GM12873 (cell line): ENCODE data around the gene ANGPTL1.

Source experiments
- CTCF ChIP-seq: IDR thresholded peaks from 2 replicates; pipeline ENCODE4 v1.5.1; 2012; ENCODE audit warnings: low read depth, mild to moderate bottlenecking, moderate library complexity, low read length, control low read depth; ENCODE audit not compliant: insufficient read depth; ENCODE audit errors: missing control alignments

Gene ANGPTL1

GRCh38 chr1:178870944-178871343 is at the start of gene ANGPTL1:
Gene ANGPTL1, minus strand, starts transcription at chr1:178871077. Its CDS starts 5,301 bp downstream, at chr1:178865776.
- TF ChIP-seq CTCF = no peak

- TF ChIP-seq CTCF = no peak
Observed at GRCh38 chr1:178919581-178919980, 48.7 kb upstream of the ANGPTL1 start.

GRCh38 chr1:178918955-178919354 is 48.1 kb upstream of the ANGPTL1 start:
- TF ChIP-seq CTCF = no peak

GRCh38 chr1:178918308-178918707 is 47.4 kb upstream of the ANGPTL1 start:
- no peak for TF ChIP-seq CTCF

GRCh38 chr1:178916448-178917174 is 45.7 kb upstream of the ANGPTL1 start:
- no peak for TF ChIP-seq CTCF

GRCh38 chr1:178912597-178912996 is 41.7 kb upstream of the ANGPTL1 start:
- no peak for TF ChIP-seq CTCF

- no peak for TF ChIP-seq CTCF
Observed at GRCh38 chr1:178910023-178910422, 39.1 kb upstream of the ANGPTL1 start.

- TF ChIP-seq CTCF = no peak
Observed at GRCh38 chr1:178908358-178908757, 37.5 kb upstream of the ANGPTL1 start.
